ENCODE results near the gene EPHA6. TPM values are rescaled to one million over a fixed set of nuclear protein-coding genes. Genes with fewer than 3 reads are reported as not detected.

The EPHA6 gene
- total RNA-seq, 1 donor from 2014 or later, result not detected

DNA sequence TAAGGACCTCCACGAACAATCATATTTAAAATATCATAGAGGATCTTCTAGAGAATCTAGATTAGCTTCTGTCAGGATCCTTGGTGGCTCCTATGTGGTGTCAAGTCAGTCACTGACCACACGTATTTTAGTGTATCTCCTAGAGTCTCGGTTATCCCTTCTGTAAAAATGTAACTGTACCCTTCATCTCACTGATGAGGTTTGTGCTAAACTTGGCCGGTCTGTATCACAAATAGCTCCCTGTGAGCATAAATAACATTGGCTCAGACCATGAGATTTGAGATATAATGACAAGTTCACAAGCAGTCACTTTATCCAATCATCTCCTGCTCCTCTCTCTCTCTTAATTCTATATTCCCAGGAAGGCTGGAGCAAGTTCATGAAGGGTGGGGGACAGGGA, 856.6 kb downstream of the EPHA6 start:
- no peak for TF ChIP-seq CTCF (IDR thresholded peaks at IDR 0.05)
- Histone ChIP-seq H3K4me1 (peaks cover 0 to 2% of the 10 kb centered on the region in 2 donors), H3K27ac (no peak overlapping the region), H3K4me3 (no peak overlapping the region), H3K36me3 (no peaks in the 10 kb centered on the region), H3K27me3 (no peaks in the 10 kb centered on the region), H3K9me3 (no peaks in the 10 kb centered on the region)
- DNase-seq (ENCODE audit: low spot score in 2 of 2), result no peak
- intact Hi-C loops (cut with DNase I), result no loop called here

DNA sequence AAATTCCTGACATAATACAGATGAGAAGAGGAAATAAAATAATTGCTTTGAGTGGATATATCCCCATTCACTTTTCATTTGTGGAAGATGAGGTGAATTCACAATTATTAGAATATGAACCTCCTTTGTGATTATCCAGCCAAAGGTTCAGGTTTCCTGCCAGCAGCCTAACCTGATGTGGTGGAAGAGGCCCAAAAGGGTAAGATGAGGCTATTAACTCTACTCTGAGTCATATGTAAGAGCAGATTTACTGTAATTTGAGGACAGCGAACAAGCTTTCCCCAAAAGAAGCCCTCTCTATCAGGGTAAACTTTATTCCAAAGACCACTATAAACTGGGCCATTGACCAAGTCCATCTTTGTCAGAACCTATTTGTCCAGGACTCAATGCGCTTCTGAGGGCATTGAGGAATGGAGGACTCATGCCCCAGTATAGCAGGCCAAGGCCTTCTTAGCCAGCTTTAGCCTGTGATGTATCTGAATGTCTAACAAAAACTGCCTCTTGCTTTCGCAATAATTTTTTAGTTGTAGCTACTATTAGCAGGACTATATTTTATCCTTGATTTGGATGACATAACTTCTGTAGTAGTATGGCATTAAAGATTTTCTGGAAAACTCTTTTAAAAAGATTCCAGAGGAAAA, 859.1 kb downstream of the EPHA6 start:
- no peak for DNase-seq (ENCODE audit: low spot score in 2 of 2)
- intact Hi-C loops (cut with DNase I), result no loop called here
- H3K36me3 ChIP-seq, result no peaks in the 10 kb centered on the region
- no peak overlapping the region for H3K4me3 ChIP-seq
- H3K4me1 ChIP-seq, result peaks cover 0 to 2% of the 10 kb centered on the region in 2 donors
- no peaks in the 10 kb centered on the region for H3K27me3 ChIP-seq
- H3K27ac ChIP-seq, result peak overlapping the region; percentile 26 to 48
- no peaks in the 10 kb centered on the region for H3K9me3 ChIP-seq
- no peak for TF ChIP-seq CTCF (IDR thresholded peaks at IDR 0.05)

DNA sequence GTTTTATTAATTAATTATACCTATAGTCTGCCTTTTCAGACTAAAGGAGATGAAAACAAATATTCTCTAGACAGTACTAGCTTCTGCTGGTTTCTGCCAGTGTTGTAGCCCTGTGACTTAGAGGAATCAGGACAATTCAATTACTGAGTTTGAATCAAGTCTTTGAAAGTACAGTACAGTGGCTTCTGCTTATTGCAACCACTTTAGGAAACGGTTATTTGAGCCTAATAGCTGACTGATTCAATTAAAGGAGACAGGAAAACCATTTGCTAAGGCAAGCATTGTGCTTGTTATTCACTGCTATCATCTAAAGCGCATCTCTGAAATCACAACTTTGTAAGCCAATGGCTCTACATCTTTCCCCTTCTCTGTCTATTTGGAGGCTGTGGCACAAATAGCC, 860.1 kb downstream of the EPHA6 start:
- no peaks in the 10 kb centered on the region for H3K27me3 ChIP-seq
- no peak overlapping the region for H3K27ac ChIP-seq
- no peaks in the 10 kb centered on the region for H3K9me3 ChIP-seq
- H3K4me3 ChIP-seq, result no peak overlapping the region
- peaks cover 0 to 2% of the 10 kb centered on the region in 2 donors for H3K4me1 ChIP-seq
- no peaks in the 10 kb centered on the region for H3K36me3 ChIP-seq
- no peak for TF ChIP-seq CTCF (IDR thresholded peaks at IDR 0.05)
- no peak for DNase-seq (ENCODE audit: low spot score in 2 of 2)
- intact Hi-C loops (cut with DNase I), result no loop called here

- Histone ChIP-seq H3K4me3 (no peak overlapping the region), H3K36me3 (no peaks in the 10 kb centered on the region), H3K4me1 (no peaks in the 10 kb centered on the region), H3K27me3 (no peaks in the 10 kb centered on the region), H3K27ac (no peak overlapping the region), H3K9me3 (no peaks in the 10 kb centered on the region)
- no peak for DNase-seq (ENCODE audit: low spot score in 2 of 2)
- TF ChIP-seq CTCF (IDR thresholded peaks at IDR 0.05), result no peak
- intact Hi-C loops (cut with DNase I), result no loop called here
These were observed 865.8 kb downstream of the EPHA6 start for GRCh38 chr3:97680210-97680609.

GRCh38 chr3:97680696-97681095, 866.3 kb downstream of the EPHA6 start:
- Histone ChIP-seq H3K27me3 (no peaks in the 10 kb centered on the region), H3K4me3 (no peak overlapping the region), H3K27ac (no peak overlapping the region), H3K9me3 (no peaks in the 10 kb centered on the region), H3K36me3 (no peaks in the 10 kb centered on the region), H3K4me1 (no peaks in the 10 kb centered on the region)
- TF ChIP-seq CTCF (IDR thresholded peaks at IDR 0.05), result no peak
- intact Hi-C loops (cut with DNase I), result no loop called here
- no peak for DNase-seq (ENCODE audit: low spot score in 2 of 2)

- Histone ChIP-seq H3K36me3 (no peaks in the 10 kb centered on the region), H3K27ac (no peak overlapping the region), H3K27me3 (peaks cover 3% of the 10 kb centered on the region), H3K9me3 (no peaks in the 10 kb centered on the region), H3K4me3 (no peak overlapping the region), H3K4me1 (no peaks in the 10 kb centered on the region)
- intact Hi-C loops (cut with DNase I), result no loop called here
- TF ChIP-seq CTCF (IDR thresholded peaks at IDR 0.05), result no peak
- no peak for DNase-seq (ENCODE audit: low spot score in 2 of 2)
These were observed 870.1 kb downstream of the EPHA6 start for GRCh38 chr3:97684490-97684889.
